Activated naive CD4-positive, alpha-beta T cell treated with anti-CD3 and anti-CD28 coated beads for 36 hours (primary cell): Measurements from ENCODE around the gene CFAP43. TPM values are rescaled to one million over a fixed set of nuclear protein-coding genes. Genes with fewer than 3 reads are reported as not detected.

Experiments used
- CTCF ChIA-PET: fragments of 350-600 bp; sonication (Branson Sonifier 250); formaldehyde crosslinking; loops from one replicate; lab custom pipeline; 2021; ENCODE audit warnings: antibody characterized with exemption; lab: Charles Lee
- DNase-seq: peaks from one replicate; pipeline ENCODE4 v3.0.0-alpha.2; 2020
- H3K27ac Mint-ChIP-seq: one replicate; pipeline ENCODE4 v1.8.0; 2021; ENCODE audit warnings: mild to moderate bottlenecking, mixed read lengths
- H3K27me3 Mint-ChIP-seq: one replicate; pipeline ENCODE4 v1.8.0; 2021; ENCODE audit warnings: low read depth, mixed read lengths
- H3K36me3 Mint-ChIP-seq: one replicate; pipeline ENCODE4 v1.8.0; 2021; ENCODE audit warnings: low read depth, mixed read lengths
- H3K4me1 Mint-ChIP-seq: one replicate; pipeline ENCODE4 v1.8.0; 2021; ENCODE audit warnings: low read depth, mixed read lengths
- H3K4me3 Mint-ChIP-seq: one replicate; pipeline ENCODE4 v1.8.0; 2021; ENCODE audit warnings: mild to moderate bottlenecking, moderate library complexity, mixed read lengths
- H3K9me3 Mint-ChIP-seq: one replicate; pipeline ENCODE4 v1.8.0; 2021; ENCODE audit warnings: mixed read lengths
- intact Hi-C: fragments of 100-400 bp; cut with micrococcal nuclease; formaldehyde crosslinking; loops from one replicate; pipeline ENCODE4 v1.15.1; 2023
- total RNA-seq, 2 experiments: library from RNA; stranded (reverse); gene quantifications; one replicate each; pipeline ENCODE4 v1.2.3, GENCODE V29; 2021

CFAP43 gene
- total RNA-seq, 2 experiments from 2014 or later, result not detected

- Mint-ChIP-seq H3K9me3 (peaks cover 17% of the 10 kb centered on the region), H3K4me1 (no peaks in the 10 kb centered on the region), H3K4me3 (no peak overlapping the region), H3K36me3 (peaks cover 7% of the 10 kb centered on the region), H3K27ac (no peak overlapping the region), H3K27me3 (peaks cover 2% of the 10 kb centered on the region)
- intact Hi-C loops, result no loop called here
- DNase-seq, result no peak
- CTCF ChIA-PET, result interaction anchor here (0.6 kb wide), 1 partner anchor 214 kb away, joined by 4 read pairs; no protein-coding TSS in a partner anchor
Observed at GRCh38 chr10:104150139-104150538, 82.0 kb downstream of the CFAP43 start.

GRCh38 chr10:104146882-104147281 is 85.3 kb downstream of the CFAP43 start:
- no peak for DNase-seq
- no peaks in the 10 kb centered on the region for H3K4me1 Mint-ChIP-seq
- CTCF ChIA-PET, result interaction anchor here (0.5 to 1.4 kb wide), 4 partner anchors 8 to 146 kb away, joined by 3 to 4 read pairs (median 3); no protein-coding TSS in a partner anchor
- H3K4me3 Mint-ChIP-seq, result no peak overlapping the region
- peaks cover 2% of the 10 kb centered on the region for H3K27me3 Mint-ChIP-seq
- peaks cover 9% of the 10 kb centered on the region for H3K9me3 Mint-ChIP-seq
- H3K27ac Mint-ChIP-seq, result no peak overlapping the region
- intact Hi-C loops, result no loop called here
- peaks cover 5% of the 10 kb centered on the region for H3K36me3 Mint-ChIP-seq

GRCh38 chr10:104144931-104145330 is 87.2 kb downstream of the CFAP43 start:
- no peak overlapping the region for H3K4me3 Mint-ChIP-seq
- CTCF ChIA-PET, result interaction anchor here (1.1 kb wide), 1 partner anchor 298 kb away, joined by 5 read pairs; no protein-coding TSS in a partner anchor
- H3K36me3 Mint-ChIP-seq, result no peaks in the 10 kb centered on the region
- DNase-seq, result no peak
- intact Hi-C loops, result no loop called here
- no peak overlapping the region for H3K27ac Mint-ChIP-seq
- H3K4me1 Mint-ChIP-seq, result no peaks in the 10 kb centered on the region
- H3K27me3 Mint-ChIP-seq, result peaks cover 2% of the 10 kb centered on the region
- H3K9me3 Mint-ChIP-seq, result no peaks in the 10 kb centered on the region

GRCh38 chr10:104143829-104144228 is 88.3 kb downstream of the CFAP43 start:
- peaks cover 5% of the 10 kb centered on the region for H3K27me3 Mint-ChIP-seq
- DNase-seq, result no peak
- H3K36me3 Mint-ChIP-seq, result no peaks in the 10 kb centered on the region
- H3K4me3 Mint-ChIP-seq, result no peak overlapping the region
- no peak overlapping the region for H3K27ac Mint-ChIP-seq
- CTCF ChIA-PET, result interaction anchor here (1.0 to 1.1 kb wide), 2 partner anchors 27 to 297 kb away, joined by 5 read pairs; no protein-coding TSS in a partner anchor
- H3K9me3 Mint-ChIP-seq, result no peaks in the 10 kb centered on the region
- intact Hi-C loops, result no loop called here
- H3K4me1 Mint-ChIP-seq, result no peaks in the 10 kb centered on the region

GRCh38 chr10:104142081-104142480 is 90.1 kb downstream of the CFAP43 start:
- Mint-ChIP-seq H3K4me1 (no peaks in the 10 kb centered on the region), H3K36me3 (no peaks in the 10 kb centered on the region), H3K27me3 (peaks cover 5% of the 10 kb centered on the region), H3K27ac (no peak overlapping the region), H3K9me3 (no peaks in the 10 kb centered on the region), H3K4me3 (no peak overlapping the region)
- DNase-seq, result no peak
- intact Hi-C loops, result no loop called here
- CTCF ChIA-PET, result interaction anchor here (1.6 to 1.7 kb wide), 2 partner anchors 21 to 429 kb away, joined by 4 read pairs; no protein-coding TSS in a partner anchor

GRCh38 chr10:104139221-104139620 is 92.9 kb downstream of the CFAP43 start:
- Mint-ChIP-seq H3K36me3 (no peaks in the 10 kb centered on the region), H3K4me3 (no peak overlapping the region), H3K9me3 (no peaks in the 10 kb centered on the region), H3K27me3 (peaks cover 2% of the 10 kb centered on the region), H3K27ac (no peak overlapping the region), H3K4me1 (no peaks in the 10 kb centered on the region)
- no peak for DNase-seq
- CTCF ChIA-PET, result interaction anchor here (0.6 to 1.6 kb wide), 7 partner anchors 8 to 427 kb away, joined by 3 to 6 read pairs (median 4); partner anchors contain the start of gene SFR1
- intact Hi-C loops, result loop anchor here (1.0 kb wide), 1 partner anchor 426 kb away; no protein-coding TSS in a partner anchor

- Mint-ChIP-seq H3K4me1 (no peaks in the 10 kb centered on the region), H3K9me3 (no peaks in the 10 kb centered on the region), H3K27ac (no peak overlapping the region), H3K27me3 (peaks cover 4% of the 10 kb centered on the region), H3K4me3 (no peak overlapping the region), H3K36me3 (no peaks in the 10 kb centered on the region)
- intact Hi-C loops, result no loop called here
- CTCF ChIA-PET, result interaction anchor here (0.6 to 1.4 kb wide), 3 partner anchors 106 to 415 kb away, joined by 3 to 4 read pairs (median 4); no protein-coding TSS in a partner anchor
- no peak for DNase-seq
Observed at GRCh38 chr10:104138131-104138530, 94.0 kb downstream of the CFAP43 start.

- CTCF ChIA-PET, result interaction anchor here (0.7 to 1.2 kb wide), 2 partner anchors 10 to 132 kb away, joined by 3 to 4 read pairs; no protein-coding TSS in a partner anchor
- Mint-ChIP-seq H3K27ac (no peak overlapping the region), H3K27me3 (peaks cover 5% of the 10 kb centered on the region)
Observed at GRCh38 chr10:104130041-104130440, 102.1 kb downstream of the CFAP43 start.

GRCh38 chr10:104128214-104128613 is 104.0 kb downstream of the CFAP43 start:
- CTCF ChIA-PET, result interaction anchor here (0.9 to 1.3 kb wide), 2 partner anchors 11 to 172 kb away, joined by 3 read pairs; no protein-coding TSS in a partner anchor

More at GRCh38 chr10:104130041-104130440, 102.1 kb downstream of the CFAP43 start:
- H3K9me3 Mint-ChIP-seq, result no peaks in the 10 kb centered on the region
- intact Hi-C loops, result no loop called here
- H3K4me3 Mint-ChIP-seq, result no peak overlapping the region
- H3K36me3 Mint-ChIP-seq, result peaks cover 10% of the 10 kb centered on the region
- peaks cover 11% of the 10 kb centered on the region for H3K4me1 Mint-ChIP-seq
- DNase-seq, result no peak

GRCh38 chr10:104127411-104127810 is 104.8 kb downstream of the CFAP43 start:
- CTCF ChIA-PET, result interaction anchor here (0.9 to 1.4 kb wide), 4 partner anchors 38 to 237 kb away, joined by 3 to 4 read pairs (median 3); no protein-coding TSS in a partner anchor
- peaks cover 16% of the 10 kb centered on the region for H3K36me3 Mint-ChIP-seq
- no peak overlapping the region for H3K4me3 Mint-ChIP-seq
- no peaks in the 10 kb centered on the region for H3K27me3 Mint-ChIP-seq
- intact Hi-C loops, result no loop called here
- DNase-seq, result peak; percentile 19
- H3K9me3 Mint-ChIP-seq, result no peaks in the 10 kb centered on the region
- H3K4me1 Mint-ChIP-seq, result peaks cover 28% of the 10 kb centered on the region
- H3K27ac Mint-ChIP-seq, result peak overlapping the region; percentile 34

More at GRCh38 chr10:104128214-104128613, 104.0 kb downstream of the CFAP43 start:
- peaks cover 4% of the 10 kb centered on the region for H3K27me3 Mint-ChIP-seq
- no peak overlapping the region for H3K27ac Mint-ChIP-seq
- peaks cover 20% of the 10 kb centered on the region for H3K4me1 Mint-ChIP-seq
- H3K9me3 Mint-ChIP-seq, result no peaks in the 10 kb centered on the region
- no peak for DNase-seq
- peaks cover 16% of the 10 kb centered on the region for H3K36me3 Mint-ChIP-seq
- H3K4me3 Mint-ChIP-seq, result no peak overlapping the region
- intact Hi-C loops, result no loop called here

- CTCF ChIA-PET, result interaction anchor here (0.6 to 5.1 kb wide), 15 partner anchors 14 to 236 kb away, joined by 3 to 29 read pairs (median 3); no protein-coding TSS in a partner anchor
- H3K27me3 Mint-ChIP-seq, result no peaks in the 10 kb centered on the region
Observed at GRCh38 chr10:104123397-104123796, 108.8 kb downstream of the CFAP43 start.

GRCh38 chr10:104122225-104123107 is 109.7 kb downstream of the CFAP43 start:
- CTCF ChIA-PET, result interaction anchor here (0.6 to 5.1 kb wide), 26 partner anchors 18 to 236 kb away, joined by 3 to 29 read pairs (median 4); partner anchors contain the start of gene SLK
- intact Hi-C loops, result loop anchor here (1.0 to 5.0 kb wide), 7 partner anchors 40 to 930 kb away; partner anchors contain the start of genes CFAP58 and NT5C2
- H3K27ac Mint-ChIP-seq, result peak overlapping the region; percentile 97
- peak overlapping the region; percentile 90 for H3K4me3 Mint-ChIP-seq
- peaks cover 16% of the 10 kb centered on the region for H3K36me3 Mint-ChIP-seq
- H3K4me1 Mint-ChIP-seq, result peaks cover 42% of the 10 kb centered on the region
- no peaks in the 10 kb centered on the region for H3K9me3 Mint-ChIP-seq
- peak; percentile 45 for DNase-seq
- H3K27me3 Mint-ChIP-seq, result no peaks in the 10 kb centered on the region

More at GRCh38 chr10:104123397-104123796, 108.8 kb downstream of the CFAP43 start:
- peaks cover 16% of the 10 kb centered on the region for H3K36me3 Mint-ChIP-seq
- intact Hi-C loops, result loop anchor here (1.0 to 5.0 kb wide), 7 partner anchors 41 to 931 kb away; partner anchors contain the start of genes CFAP58 and NT5C2
- DNase-seq, result no peak
- H3K9me3 Mint-ChIP-seq, result no peaks in the 10 kb centered on the region
- H3K4me3 Mint-ChIP-seq, result peak overlapping the region; percentile 63
- H3K27ac Mint-ChIP-seq, result peak overlapping the region; percentile 53
- H3K4me1 Mint-ChIP-seq, result peaks cover 40% of the 10 kb centered on the region
